IgD-negative memory B cell (primary cell): ENCODE data around the gene PKNOX2. TPM values are rescaled to one million over a fixed set of nuclear protein-coding genes. Genes with fewer than 3 reads are reported as not detected.
A peak's percentile ranks its signal among the peaks of the same experiment; 100 is the strongest.

ENCODE experiments used
- H3K27ac Mint-ChIP-seq, 3 donors: one replicate each; pipeline ENCODE4 v1.8.0; 2020 to 2022; ENCODE audit warnings: mild to moderate bottlenecking in 3 of 3, mixed read lengths in 3 of 3, moderate library complexity in 1 of 3
- H3K27me3 Mint-ChIP-seq: one replicate; pipeline ENCODE4 v1.8.0; 2021; ENCODE audit warnings: mixed read lengths
- H3K36me3 Mint-ChIP-seq: one replicate; pipeline ENCODE4 v1.8.0; 2020; ENCODE audit warnings: mild to moderate bottlenecking, mixed read lengths
- H3K4me1 Mint-ChIP-seq, 3 donors: one replicate each; pipeline ENCODE4 v1.8.0; 2020 to 2022; ENCODE audit warnings: mixed read lengths in 3 of 3, mild to moderate bottlenecking in 1 of 3
- H3K4me3 Mint-ChIP-seq, 4 donors: one replicate each; pipeline ENCODE4 v1.8.0; 2020 to 2022; ENCODE audit warnings: mild to moderate bottlenecking in 4 of 4, mixed read lengths in 4 of 4, moderate library complexity in 3 of 4
- H3K9me3 Mint-ChIP-seq, 3 donors: one replicate each; pipeline ENCODE4 v1.8.0; 2020 to 2021; ENCODE audit warnings: mixed read lengths in 3 of 3, mild to moderate bottlenecking in 1 of 3
- polyA plus RNA-seq: library from polyadenylated mRNA; unstranded; fragments of 300-500 nt; fragmentation: Illumina TruSeq; gene quantifications from one replicate; pipeline ENCODE4 v1.2.3, GENCODE V29; 2021

PKNOX2 gene
- polyA plus RNA-seq, 1 donor from 2014 or later, result not detected

GRCh38 chr11:125164091-125164421, 495 bp upstream of the PKNOX2 start:
- H3K4me3 Mint-ChIP-seq, result peak overlapping the region; percentile 16 to 76 (median 70)
- H3K27me3 Mint-ChIP-seq, result peaks cover 37% of the 10 kb centered on the region
- no peak overlapping the region for H3K27ac Mint-ChIP-seq
- H3K9me3 Mint-ChIP-seq, result no peaks in the 10 kb centered on the region
- H3K36me3 Mint-ChIP-seq, result peaks cover 2% of the 10 kb centered on the region
- H3K4me1 Mint-ChIP-seq, result peaks cover 8 to 9% (median 8%) of the 10 kb centered on the region in 3 donors

- Mint-ChIP-seq H3K36me3 (peaks cover 2% of the 10 kb centered on the region), H3K27ac (no peak overlapping the region), H3K4me3 (peak overlapping the region; percentile 81 to 98 (median 86)), H3K4me1 (peaks cover 8 to 9% (median 8%) of the 10 kb centered on the region in 3 donors), H3K27me3 (peaks cover 47% of the 10 kb centered on the region), H3K9me3 (no peaks in the 10 kb centered on the region)
Measured at GRCh38 chr11:125165111-125165842, 726 bp downstream of the PKNOX2 start.

- Mint-ChIP-seq H3K27ac (no peak overlapping the region), H3K4me3 (peak overlapping the region; percentile 81 to 98 (median 86)), H3K9me3 (no peaks in the 10 kb centered on the region), H3K36me3 (peaks cover 2% of the 10 kb centered on the region), H3K4me1 (peaks cover 8 to 9% (median 8%) of the 10 kb centered on the region in 3 donors), H3K27me3 (peaks cover 42% of the 10 kb centered on the region)
Measured at GRCh38 chr11:125165843-125166763, 1.6 kb downstream of the PKNOX2 start.

DNA sequence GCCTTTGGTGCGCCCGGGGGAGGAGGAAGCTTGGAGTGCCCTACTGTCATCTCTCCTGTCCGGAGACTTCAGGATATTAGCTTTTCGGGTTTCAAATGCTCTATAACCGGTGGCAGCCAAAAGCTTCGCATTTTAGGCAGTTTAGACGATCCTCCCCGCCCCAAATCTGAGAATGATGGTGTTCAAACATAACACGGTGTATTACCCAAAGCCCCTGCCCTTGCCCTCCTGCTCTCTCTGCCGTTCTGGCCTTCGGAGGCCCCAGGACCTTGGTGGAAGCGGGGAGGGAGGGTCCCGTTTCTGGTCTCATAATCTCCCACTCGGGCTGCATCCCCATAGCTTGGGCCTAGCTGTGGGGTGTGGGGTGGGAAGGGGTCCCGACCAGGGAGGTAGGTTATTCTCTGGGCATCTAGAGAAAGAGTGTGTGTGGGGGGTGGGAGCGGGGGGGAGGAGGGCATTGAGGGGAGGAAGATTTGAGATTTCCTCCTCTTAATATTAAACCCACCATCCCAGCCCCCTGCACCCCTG, 2.3 kb downstream of the PKNOX2 start:
- no peak overlapping the region for H3K27ac Mint-ChIP-seq
- peak overlapping the region in 1 of 4 donors; percentile 33 for H3K4me3 Mint-ChIP-seq

DNA sequence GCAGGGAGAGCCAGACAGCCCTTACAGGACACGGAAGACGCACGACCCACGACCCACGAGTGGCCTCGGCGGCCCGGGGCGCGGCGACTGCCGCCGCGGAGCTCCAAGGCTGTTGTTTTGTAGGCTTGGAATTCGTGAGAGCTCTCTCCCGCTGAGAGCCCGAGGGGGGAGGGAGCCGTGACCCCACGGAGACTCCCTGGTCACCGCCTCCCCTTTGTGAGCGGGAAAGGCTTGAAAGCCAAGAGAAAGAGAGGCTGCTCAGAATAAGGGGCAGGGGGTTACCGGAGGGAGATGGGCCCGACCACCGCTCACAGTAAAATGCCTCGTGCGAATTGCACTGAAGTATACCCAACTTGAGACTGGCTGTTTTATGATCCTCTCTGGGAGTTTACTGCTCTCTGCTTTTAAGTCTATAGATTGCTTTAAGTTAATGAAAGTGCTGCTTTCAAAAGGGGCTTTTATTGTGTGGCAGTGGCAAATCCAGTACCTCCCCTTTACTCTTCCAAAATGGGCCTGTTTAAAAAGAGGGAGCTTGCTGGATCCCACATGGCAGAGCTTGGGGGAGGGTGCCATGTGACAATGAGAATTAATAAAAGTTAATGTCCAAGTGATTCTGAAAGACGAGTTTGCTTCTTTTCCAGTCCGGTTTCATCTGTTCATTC, 2.9 kb downstream of the PKNOX2 start:
- H3K27me3 Mint-ChIP-seq, result peaks cover 49% of the 10 kb centered on the region
- no peaks in the 10 kb centered on the region for H3K36me3 Mint-ChIP-seq
- peak overlapping the region in 2 of 4 donors; percentile 37 to 39 for H3K4me3 Mint-ChIP-seq
- H3K4me1 Mint-ChIP-seq, result peaks cover 8 to 9% (median 8%) of the 10 kb centered on the region in 3 donors
- H3K27ac Mint-ChIP-seq, result no peak overlapping the region
- H3K9me3 Mint-ChIP-seq, result no peaks in the 10 kb centered on the region

More for the DNA sequence above, 2.3 kb downstream of the PKNOX2 start:
- no peaks in the 10 kb centered on the region for H3K9me3 Mint-ChIP-seq
- peaks cover 8 to 9% (median 8%) of the 10 kb centered on the region in 3 donors for H3K4me1 Mint-ChIP-seq
- peaks cover 48% of the 10 kb centered on the region for H3K27me3 Mint-ChIP-seq
- H3K36me3 Mint-ChIP-seq, result no peaks in the 10 kb centered on the region

DNA sequence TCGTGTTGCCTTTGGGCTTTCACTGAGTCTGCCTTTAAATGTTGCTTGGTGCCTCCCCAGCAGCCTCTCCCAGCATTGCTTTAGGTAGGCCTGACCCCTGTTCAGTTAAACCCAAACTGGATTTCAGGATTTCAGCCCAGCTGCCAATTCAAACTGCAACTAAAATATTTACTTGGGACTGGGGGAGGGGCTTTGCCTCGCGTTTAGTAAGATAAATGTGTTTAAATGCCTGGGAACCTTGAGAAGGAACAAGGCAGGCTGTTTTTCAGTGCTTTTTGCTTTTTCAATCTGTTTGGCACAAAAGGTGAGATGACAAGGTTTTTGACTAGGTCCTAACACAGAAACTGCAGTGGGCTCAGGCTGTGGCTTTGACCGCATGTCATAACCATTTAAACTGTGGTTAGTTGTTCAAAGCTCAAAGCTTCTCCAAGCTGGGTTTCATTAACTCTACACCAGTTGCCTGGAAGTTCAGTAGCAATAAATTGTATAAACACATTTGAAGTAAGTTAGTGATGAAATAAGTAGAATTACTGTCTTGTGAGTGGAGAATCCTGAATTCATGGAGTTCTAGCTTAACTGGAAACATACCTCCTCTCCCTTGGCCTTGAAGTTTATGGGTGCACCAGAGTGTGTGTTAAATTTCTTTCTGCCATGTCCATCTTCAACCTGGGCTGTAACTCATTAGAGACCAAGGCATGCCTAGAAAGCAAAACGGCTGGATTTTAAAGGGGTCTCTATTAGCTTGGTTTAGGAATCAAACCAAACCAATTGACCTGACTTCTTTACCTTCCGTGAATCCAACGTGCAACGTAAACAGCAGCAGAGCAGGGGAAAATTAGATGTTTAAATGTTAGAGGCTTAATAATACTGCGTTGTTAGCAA, 3.6 kb downstream of the PKNOX2 start:
- Mint-ChIP-seq H3K4me1 (peaks cover 8 to 9% (median 8%) of the 10 kb centered on the region in 3 donors), H3K27me3 (peaks cover 48% of the 10 kb centered on the region), H3K9me3 (no peaks in the 10 kb centered on the region), H3K4me3 (peak overlapping the region in 1 of 4 donors; percentile 39), H3K36me3 (no peaks in the 10 kb centered on the region), H3K27ac (no peak overlapping the region)

DNA sequence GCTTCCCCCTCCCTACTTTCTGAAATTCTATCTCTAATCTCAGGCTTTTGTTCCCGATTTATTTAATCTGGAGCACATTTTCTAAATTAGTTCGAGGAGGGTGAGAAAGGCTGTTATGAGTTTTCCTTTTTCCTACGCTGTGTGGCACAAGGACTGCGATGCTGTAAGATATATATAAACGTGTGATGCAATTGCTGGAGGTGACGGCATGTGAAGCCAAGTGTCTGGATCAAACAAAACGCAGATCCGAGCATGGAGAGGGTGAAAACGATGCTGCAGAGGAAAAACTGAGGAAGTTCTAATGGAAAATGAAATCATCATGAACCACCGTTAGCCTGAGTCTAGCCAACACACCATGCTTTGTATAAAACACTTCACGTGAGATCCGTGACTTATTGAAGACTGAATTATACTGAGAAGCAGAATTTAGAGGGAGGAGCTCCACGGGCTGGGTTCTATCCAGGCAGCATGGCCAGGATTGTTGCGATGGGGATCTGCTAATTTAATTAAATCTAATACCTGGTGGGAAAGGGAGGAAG, 4.4 kb downstream of the PKNOX2 start:
- Mint-ChIP-seq H3K27me3 (peaks cover 46% of the 10 kb centered on the region), H3K36me3 (no peaks in the 10 kb centered on the region)

DNA sequence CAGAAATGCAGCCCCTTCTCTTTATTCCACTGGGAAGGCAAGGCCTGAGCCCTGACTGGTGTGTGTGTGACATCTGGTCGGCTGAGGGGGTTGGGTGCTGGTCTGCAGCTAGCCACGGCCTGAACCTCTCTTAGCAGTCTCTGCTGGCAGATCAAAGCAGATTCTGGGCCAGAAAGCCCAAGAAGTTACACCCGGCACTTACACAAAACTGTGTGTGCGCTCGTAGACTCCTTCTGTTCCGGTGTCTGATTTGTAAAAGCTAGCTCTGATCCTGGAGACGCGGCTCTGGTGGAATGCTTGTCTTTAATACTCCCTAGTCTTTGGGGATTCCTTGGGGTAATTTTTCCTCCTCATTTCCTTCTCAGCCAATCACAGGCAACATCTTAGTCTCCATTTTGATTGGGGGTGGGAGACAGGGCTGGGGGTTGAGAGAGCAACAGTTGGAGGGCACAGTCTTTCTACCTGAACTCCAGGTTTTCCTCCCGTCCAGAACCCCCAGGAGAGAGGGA, 5.5 kb downstream of the PKNOX2 start:
- H3K4me3 Mint-ChIP-seq, result no peak overlapping the region

More for the DNA sequence above, 4.4 kb downstream of the PKNOX2 start:
- Mint-ChIP-seq H3K9me3 (no peaks in the 10 kb centered on the region), H3K4me1 (peaks cover 8% of the 10 kb centered on the region in 3 donors), H3K4me3 (peak overlapping the region in 1 of 4 donors; percentile 9), H3K27ac (no peak overlapping the region)

DNA sequence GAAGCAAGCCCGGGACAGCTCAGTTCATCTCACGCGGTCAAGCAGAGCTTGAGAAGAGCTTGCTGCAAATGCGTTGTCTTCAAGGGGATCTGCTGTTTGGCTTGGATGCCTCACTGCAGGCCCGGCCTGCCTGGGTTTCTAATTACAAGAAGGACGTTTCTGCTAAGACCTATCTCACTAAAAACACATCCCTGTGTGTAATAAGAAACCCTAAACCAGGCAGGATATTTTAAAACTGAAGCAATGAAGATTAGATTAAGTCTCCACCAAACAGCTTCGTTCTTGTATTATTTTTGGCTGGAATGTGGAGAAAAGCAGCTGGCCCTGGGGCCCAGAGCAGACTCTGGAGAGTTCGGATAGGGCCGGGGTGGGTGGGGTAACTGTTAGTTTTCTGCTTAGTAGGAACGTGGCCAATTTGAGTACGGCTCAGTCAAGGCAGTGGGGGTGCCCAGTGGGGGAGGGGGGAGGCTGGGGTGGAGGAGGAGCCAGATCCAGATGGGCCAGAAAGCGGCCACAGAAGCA, 6.0 kb downstream of the PKNOX2 start:
- H3K4me3 Mint-ChIP-seq, result no peak overlapping the region
- H3K36me3 Mint-ChIP-seq, result no peaks in the 10 kb centered on the region
- H3K27me3 Mint-ChIP-seq, result peaks cover 51% of the 10 kb centered on the region
- H3K4me1 Mint-ChIP-seq, result peaks cover 6 to 7% (median 6%) of the 10 kb centered on the region in 3 donors
- no peaks in the 10 kb centered on the region for H3K9me3 Mint-ChIP-seq
- H3K27ac Mint-ChIP-seq, result peak overlapping the region in 1 of 3 donors; percentile 48

More for the DNA sequence above, 5.5 kb downstream of the PKNOX2 start:
- H3K36me3 Mint-ChIP-seq, result no peaks in the 10 kb centered on the region
- H3K4me1 Mint-ChIP-seq, result peaks cover 8% of the 10 kb centered on the region in 3 donors
- no peaks in the 10 kb centered on the region for H3K9me3 Mint-ChIP-seq
- H3K27ac Mint-ChIP-seq, result peak overlapping the region in 2 of 3 donors; percentile 23 to 48
- H3K27me3 Mint-ChIP-seq, result peaks cover 51% of the 10 kb centered on the region

- Mint-ChIP-seq H3K4me1 (peaks cover 0 to 4% (median 0%) of the 10 kb centered on the region in 3 donors), H3K36me3 (no peaks in the 10 kb centered on the region), H3K9me3 (no peaks in the 10 kb centered on the region), H3K27me3 (peaks cover 48% of the 10 kb centered on the region), H3K4me3 (no peak overlapping the region), H3K27ac (no peak overlapping the region)
Measured at GRCh38 chr11:125171974-125172373, 7.4 kb downstream of the PKNOX2 start.

- Mint-ChIP-seq H3K4me1 (peaks cover 0 to 2% (median 0%) of the 10 kb centered on the region in 3 donors), H3K27me3 (peaks cover 50% of the 10 kb centered on the region), H3K4me3 (no peak overlapping the region), H3K36me3 (no peaks in the 10 kb centered on the region), H3K9me3 (peaks cover 0 to 3% (median 0%) of the 10 kb centered on the region in 3 donors), H3K27ac (no peak overlapping the region)
Measured at GRCh38 chr11:125173027-125173426, 8.5 kb downstream of the PKNOX2 start.

DNA sequence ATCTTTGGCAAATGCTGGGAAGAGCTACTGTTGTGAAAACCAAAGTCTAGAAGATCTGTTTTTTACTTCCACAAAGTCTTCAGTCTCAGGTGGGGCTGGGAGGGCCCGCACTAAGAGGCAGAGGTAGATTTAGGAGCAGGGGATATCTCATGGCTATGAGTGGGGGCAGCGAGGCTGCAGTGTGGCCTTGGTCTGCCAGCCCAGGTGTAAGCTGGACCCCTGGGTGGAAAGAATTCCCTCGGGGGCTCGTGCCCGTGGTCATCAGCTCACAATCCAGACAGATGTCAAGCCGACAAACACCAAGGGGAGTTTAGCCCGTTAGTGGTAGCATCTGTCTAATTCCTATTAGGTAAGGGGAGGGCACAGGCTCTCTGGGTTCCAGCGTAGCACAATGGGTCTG, 9.0 kb downstream of the PKNOX2 start:
- Mint-ChIP-seq H3K9me3 (peaks cover 0 to 3% (median 0%) of the 10 kb centered on the region in 3 donors), H3K4me1 (peaks cover 0 to 2% (median 0%) of the 10 kb centered on the region in 3 donors), H3K27ac (no peak overlapping the region), H3K27me3 (peaks cover 50% of the 10 kb centered on the region), H3K36me3 (no peaks in the 10 kb centered on the region), H3K4me3 (no peak overlapping the region)

DNA sequence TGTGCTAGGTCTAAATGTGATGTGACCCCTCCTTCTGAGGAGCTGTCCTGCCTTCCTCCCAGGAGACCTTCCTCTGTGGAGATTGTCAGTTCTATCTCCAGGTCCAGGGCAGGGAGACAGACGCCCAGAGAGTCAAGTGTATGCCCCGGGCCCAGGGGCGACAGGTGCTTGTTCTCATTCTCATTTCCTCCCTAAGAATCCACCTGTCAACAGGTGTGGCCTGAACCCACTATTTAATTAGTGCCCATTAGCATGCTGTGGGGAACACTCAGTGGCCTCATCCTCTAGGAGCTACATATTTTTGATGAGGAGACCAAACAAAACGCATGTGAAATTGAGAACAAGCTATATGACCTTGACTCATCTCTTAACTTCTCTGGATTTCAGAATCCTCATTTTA, 9.5 kb downstream of the PKNOX2 start:
- no peaks in the 10 kb centered on the region for H3K36me3 Mint-ChIP-seq
- H3K9me3 Mint-ChIP-seq, result peaks cover 0 to 3% (median 0%) of the 10 kb centered on the region in 3 donors
- no peak overlapping the region for H3K27ac Mint-ChIP-seq
- peaks cover 47% of the 10 kb centered on the region for H3K27me3 Mint-ChIP-seq
- H3K4me1 Mint-ChIP-seq, result peaks cover 0 to 2% (median 0%) of the 10 kb centered on the region in 3 donors
- no peak overlapping the region for H3K4me3 Mint-ChIP-seq
